Ovary (tissue), 9 donors: ENCODE measurements around the gene ERN1. TPM values are rescaled to one million over a fixed set of nuclear protein-coding genes. Genes with fewer than 3 reads are reported as not detected.

Source experiments
- DNase-seq, 5 donors: peaks; one replicate each; pipeline ENCODE4 v3.0.0-alpha.2; 2019 to 2020
- H3K27ac ChIP-seq, 2 donors: fragments of 200-600 bp; one replicate each; pipeline versions ENCODE4 v1.5.1 to v1.8.0; 2019 to 2022
- H3K27me3 ChIP-seq: fragments of 200-600 bp; one replicate; pipeline ENCODE4 v1.8.0; 2022
- H3K36me3 ChIP-seq: fragments of 200-600 bp; sonication (generic); one replicate; pipeline ENCODE4 v1.5.1; 2019
- H3K4me1 ChIP-seq: one replicate; pipeline ENCODE4 v1.8.1; 2013; ENCODE audit warnings: mild to moderate bottlenecking, moderate library complexity; ENCODE audit not compliant: insufficient read depth
- H3K4me3 ChIP-seq: fragments of 200-600 bp; sonication (generic); one replicate; pipeline ENCODE4 v1.5.1; 2017
- H3K9me3 ChIP-seq, 2 donors: fragments of 200-600 bp in 1 of 2; sonication (generic) in 1 of 2; one replicate each; pipeline versions ENCODE4 v1.5.1 to v1.8.1; 2013 to 2019; ENCODE audit warnings: mild to moderate bottlenecking in 1 of 2, moderate library complexity in 1 of 2
- EP300 ChIP-seq: sonication (generic); formaldehyde crosslinking; IDR thresholded peaks from one replicate; pipeline ENCODE4 v1.6.1; 2017; ENCODE audit warnings: antibody characterized with exemption
- POLR2A ChIP-seq: fragments of 450-650 bp; IDR thresholded peaks from one replicate; pipeline ENCODE4 v1.6.1; 2017; ENCODE audit warnings: antibody characterized with exemption, mild to moderate bottlenecking, moderate library complexity
- WGBS, 3 donors: extraction: QIAGEN DNeasy Blood & Tissue Kit in 1 of 3; methylation state at CpG; one replicate each; pipeline versions ENCODE4 v1.1.5 to v1.1.7; 2013 to 2017; 5-methylcytosine and 5-hydroxymethylcytosine counted together
- intact Hi-C, 4 donors: fragments of 100-400 bp; cut with DNase I; formaldehyde crosslinking; loops; one replicate each; pipeline versions ENCODE4 v1.11.0 to v1.15.1; 2022 to 2023
- polyA plus RNA-seq, 2 donors: library from polyadenylated mRNA; stranded (reverse); fragments of 200-250 nt in 1 of 2; fragments of 350-450 nt in 1 of 2; fragmentation: Illumina TruSeq in 1 of 2; extraction: RNeasy Lipid Tissue Mini Kit (QIAGEN cat#74804) in 1 of 2; gene quantifications; one replicate each; pipeline ENCODE4 v1.2.3, GENCODE V29; 2013 to 2014
- total RNA-seq, 7 donors: library from RNA; depleted of rRNA in 2 of 7; stranded (reverse); fragments of >200 nt in 2 of 7; fragmentation: NEBNext Ultra II Directional in 3 of 7; extraction: Animal tissue kit (Norgen Biotek cat#: 25700) in 3 of 7; gene quantifications; one replicate each; pipeline versions ENCODE4 v1.1.0 to v1.2.4, GENCODE V29; 2016 to 2023
- TF ChIP-seq, protein P1 (sequence below), 3 donors: fragments of 450-650 bp in 2 of 3; fragments of 200-600 bp in 1 of 3; IDR thresholded peaks; one replicate each; pipeline versions ENCODE4 v1.5.1 to v1.8.0; 2016 to 2022; ENCODE audit warnings: antibody characterized with exemption in 3 of 3, mild to moderate bottlenecking in 1 of 3
- donor health status: DM: no; HTN: no; CAD: no; lungs with moderate emphysema.
- donor health status: DM: no; HTN: no; CAD: no.
- donor health status: Bipolar disorder and iron deficiency.
- donor health status: DM: yes; HTN: yes; CAD: no.
- donor health status: DM: no; HTN: no; CAD: no.
- donor health status: DM: yes; HTN: yes; CAD: no.

The ERN1 gene
- total and polyA plus RNA-seq, 9 donors, result 8.1 to 73.4 (median 30.4) TPM

- Histone ChIP-seq H3K27ac (no peak overlapping the region), H3K36me3 (no peaks in the 10 kb centered on the region), H3K27me3 (no peaks in the 10 kb centered on the region), H3K9me3 (no peaks in the 10 kb centered on the region), H3K4me3 (no peak overlapping the region), H3K4me1 (no peaks in the 10 kb centered on the region)
- intact Hi-C loops, result no loop called here
- DNase-seq, result no peak
- 49 to 51% (median 51%) methylated on average over 5 of the region's 5 CpGs for WGBS, 3 donors
- TF ChIP-seq, protein P1, sequence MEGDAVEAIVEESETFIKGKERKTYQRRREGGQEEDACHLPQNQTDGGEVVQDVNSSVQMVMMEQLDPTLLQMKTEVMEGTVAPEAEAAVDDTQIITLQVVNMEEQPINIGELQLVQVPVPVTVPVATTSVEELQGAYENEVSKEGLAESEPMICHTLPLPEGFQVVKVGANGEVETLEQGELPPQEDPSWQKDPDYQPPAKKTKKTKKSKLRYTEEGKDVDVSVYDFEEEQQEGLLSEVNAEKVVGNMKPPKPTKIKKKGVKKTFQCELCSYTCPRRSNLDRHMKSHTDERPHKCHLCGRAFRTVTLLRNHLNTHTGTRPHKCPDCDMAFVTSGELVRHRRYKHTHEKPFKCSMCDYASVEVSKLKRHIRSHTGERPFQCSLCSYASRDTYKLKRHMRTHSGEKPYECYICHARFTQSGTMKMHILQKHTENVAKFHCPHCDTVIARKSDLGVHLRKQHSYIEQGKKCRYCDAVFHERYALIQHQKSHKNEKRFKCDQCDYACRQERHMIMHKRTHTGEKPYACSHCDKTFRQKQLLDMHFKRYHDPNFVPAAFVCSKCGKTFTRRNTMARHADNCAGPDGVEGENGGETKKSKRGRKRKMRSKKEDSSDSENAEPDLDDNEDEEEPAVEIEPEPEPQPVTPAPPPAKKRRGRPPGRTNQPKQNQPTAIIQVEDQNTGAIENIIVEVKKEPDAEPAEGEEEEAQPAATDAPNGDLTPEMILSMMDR (IDR thresholded peaks at IDR 0.05), result no peak
- no peak for TF ChIP-seq EP300
- no peak for TF ChIP-seq POLR2A
Measured at GRCh38 chr17:64016231-64016784, 113.6 kb downstream of the ERN1 start.

GRCh38 chr17:64015447-64015846 lies 114.5 kb downstream of the ERN1 start:
- no peak overlapping the region for H3K4me3 ChIP-seq
- TF ChIP-seq POLR2A (no peak), EP300 (no peak)
- TF ChIP-seq, protein P1 (IDR thresholded peaks at IDR 0.05), result no peak
- WGBS, 3 donors, result 86 to 96% (median 92%) methylated on average over 6 of the region's 6 CpGs
- no peak overlapping the region for H3K27ac ChIP-seq
- DNase-seq, result no peak
- intact Hi-C loops, result no loop called here
- no peaks in the 10 kb centered on the region for H3K4me1 ChIP-seq
- H3K36me3 ChIP-seq, result no peaks in the 10 kb centered on the region
- H3K9me3 ChIP-seq, result no peaks in the 10 kb centered on the region
- no peaks in the 10 kb centered on the region for H3K27me3 ChIP-seq

DNA sequence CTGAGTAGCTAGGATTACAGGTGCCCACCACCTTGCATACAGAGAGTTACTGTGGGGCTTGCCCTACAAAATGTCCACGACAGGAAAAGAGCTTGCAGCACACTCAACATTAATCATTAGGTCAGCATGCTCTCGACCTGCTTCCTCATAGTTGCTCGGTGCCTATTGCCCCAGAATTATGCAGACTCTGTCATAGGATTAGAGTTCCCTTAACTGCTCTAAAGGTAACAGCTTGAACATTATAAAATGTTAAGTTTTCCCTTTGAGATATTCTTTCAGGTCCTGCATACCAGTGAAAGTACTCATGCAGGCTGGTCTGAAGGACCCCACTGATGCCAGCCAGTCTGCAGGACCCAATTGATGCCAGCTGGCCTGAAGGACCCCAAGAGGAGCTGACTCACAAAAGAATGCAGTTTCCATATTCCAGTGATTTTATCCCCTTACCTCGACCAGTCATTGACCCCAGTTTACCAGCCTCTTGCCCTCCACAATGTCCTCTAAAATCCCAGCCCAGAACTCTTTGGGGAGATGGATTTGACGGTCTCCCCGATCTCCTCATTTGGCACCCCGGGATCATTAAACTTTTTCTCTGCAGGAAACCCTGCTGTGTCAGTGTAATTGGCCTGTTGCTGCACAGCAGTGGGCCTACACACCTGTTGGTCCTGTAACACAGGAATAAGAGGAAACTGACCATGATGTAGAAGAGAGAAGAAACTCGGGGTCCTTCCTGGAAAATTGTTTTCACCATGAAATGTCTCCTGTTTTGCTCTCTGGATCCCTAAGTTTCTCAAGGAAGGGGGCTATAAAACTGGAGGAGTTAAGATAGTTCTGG lies 120.2 kb downstream of the ERN1 start:
- H3K9me3 ChIP-seq, result no peaks in the 10 kb centered on the region
- WGBS, 3 donors, result 60 to 65% (median 64%) methylated on average over 8 of the region's 8 CpGs
- no peak overlapping the region for H3K27ac ChIP-seq
- TF ChIP-seq EP300, result no peak
- TF ChIP-seq, protein P1 (IDR thresholded peaks at IDR 0.05), result no peak
- no peak for TF ChIP-seq POLR2A
- no peaks in the 10 kb centered on the region for H3K27me3 ChIP-seq
- intact Hi-C loops, result no loop called here
- H3K4me3 ChIP-seq, result no peak overlapping the region
- no peak for DNase-seq
- no peaks in the 10 kb centered on the region for H3K36me3 ChIP-seq
- no peaks in the 10 kb centered on the region for H3K4me1 ChIP-seq

DNA sequence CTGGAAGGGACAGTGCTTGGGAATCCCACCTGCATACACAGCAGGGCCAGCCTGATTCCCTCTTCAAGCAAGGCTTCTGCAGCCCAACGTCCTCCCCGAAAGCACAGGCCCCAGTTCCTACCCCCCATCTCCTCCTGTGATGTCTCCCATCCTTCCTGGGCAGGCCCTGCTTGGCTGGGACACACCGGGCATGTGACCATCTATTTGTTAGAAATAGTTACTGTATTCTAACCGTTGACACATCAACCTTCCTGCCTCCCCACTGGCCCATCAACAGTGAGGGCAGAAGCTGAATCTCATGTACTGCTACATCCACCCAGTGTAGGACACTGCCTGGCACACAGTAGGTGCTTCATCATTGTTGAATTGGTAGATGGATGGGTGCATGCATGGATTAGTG lies 121.1 kb downstream of the ERN1 start:
- TF ChIP-seq EP300, result no peak
- TF ChIP-seq POLR2A, result no peak
- TF ChIP-seq, protein P1 (IDR thresholded peaks at IDR 0.05), result no peak
- Histone ChIP-seq H3K4me3 (no peak overlapping the region), H3K9me3 (no peaks in the 10 kb centered on the region), H3K27me3 (no peaks in the 10 kb centered on the region), H3K4me1 (no peaks in the 10 kb centered on the region), H3K36me3 (no peaks in the 10 kb centered on the region), H3K27ac (no peak overlapping the region)
- intact Hi-C loops, result no loop called here
- DNase-seq, result no peak
- WGBS, 3 donors, result 69 to 77% (median 71%) methylated on average over 4 of the region's 4 CpGs
